DMS153 treated with DMSO at 0.1 percent for 48 hours (cell line): ENCODE results near the gene TMEM223.
"Not testable (repeated sequence)": the region's sequence is repeated elsewhere in the genome, so short reads cannot be mapped to it uniquely, and the experiment has no call there.

Experiments
- DNase-seq: peaks from one replicate; lab custom pipeline; 2025; ENCODE audit not compliant: unreplicated experiment; lab: John Stamatoyannopoulos, UW

Gene TMEM223

GRCh38 chr11:62755086-62755615 is 36.7 kb downstream of the TMEM223 start:
- DNase-seq = no peak

GRCh38 chr11:62753736-62754603 is 37.8 kb downstream of the TMEM223 start, which contains the start of gene ZBTB3:
Gene ZBTB3, minus strand, starts transcription at chr11:62754160. Its CDS starts 496 bp downstream, at chr11:62753664.
- DNase-seq = peak; percentile 99

- DNase-seq = no peak
These were observed 38.6 kb downstream of the TMEM223 start for GRCh38 chr11:62752994-62753735.

- no peak for DNase-seq
These were observed 39.5 kb downstream of the TMEM223 start for GRCh38 chr11:62752177-62752785.

GRCh38 chr11:62749931-62750330 is 41.9 kb downstream of the TMEM223 start:
- DNase-seq = not testable (repeated sequence)

- DNase-seq = no peak
These were observed 44.2 kb downstream of the TMEM223 start for GRCh38 chr11:62747475-62748160.
